GM12873 (cell line): ENCODE measurements around the gene FLT3.

Experiments
- CTCF ChIP-seq: IDR thresholded peaks from 2 replicates; pipeline ENCODE4 v1.5.1; 2012; ENCODE audit warnings: low read depth, mild to moderate bottlenecking, moderate library complexity, low read length, control low read depth; ENCODE audit not compliant: insufficient read depth; ENCODE audit errors: missing control alignments

Gene FLT3

GRCh38 chr13:28100150-28101121 lies at the start of gene FLT3:
FLT3 (minus strand) TSS chr13:28100576; CDS start chr13:28100510, 66 bp downstream.
- no peak for TF ChIP-seq CTCF

GRCh38 chr13:28147495-28147894 lies 47.1 kb upstream of the FLT3 start:
- no peak for TF ChIP-seq CTCF

- TF ChIP-seq CTCF, result no peak
Observed at GRCh38 chr13:28145049-28145448, 44.7 kb upstream of the FLT3 start.

- no peak for TF ChIP-seq CTCF
Observed at GRCh38 chr13:28140433-28141125, 40.2 kb upstream of the FLT3 start.

GRCh38 chr13:28138756-28139470 lies 38.5 kb upstream of the FLT3 start:
- no peak for TF ChIP-seq CTCF

GRCh38 chr13:28138012-28138755 lies 37.8 kb upstream of the FLT3 start, which contains the start of gene PAN3:
PAN3 (plus strand) TSS chr13:28138545; CDS start chr13:28138658, 113 bp downstream.
- TF ChIP-seq CTCF, result no peak

- no peak for TF ChIP-seq CTCF
Observed at GRCh38 chr13:28137596-28137995, 37.2 kb upstream of the FLT3 start.
